ENCODE data around the gene SPATA13. TPM values are rescaled to one million over a fixed set of nuclear protein-coding genes. Genes with fewer than 3 reads are reported as not detected.
"Not testable (repeated sequence)": the region's sequence is repeated elsewhere in the genome, so short reads cannot be mapped to it uniquely, and the experiment has no call there.

SPATA13 gene
- total and polyA plus RNA-seq, 4 donors, result 10.5 to 36.7 (median 20.1) TPM

- H3K9me3 ChIP-seq (ENCODE audit: control insufficient read depth in 4 of 4, insufficient read depth in 3 of 4, low read length in 3 of 4), result peaks cover 0 to 2% (median 0%) of the 10 kb centered on the region in 4 donors
- ATAC-seq (ENCODE audit: insufficient read depth, low FRiP score), result no peak
- no peaks in the 10 kb centered on the region for H3K4me1 ChIP-seq (ENCODE audit: control insufficient read depth in 5 of 5, insufficient read depth in 5 of 5, low read length in 5 of 5)
- peaks cover 0 to 5% (median under 1%) of the 10 kb centered on the region in 3 donors for H3K27me3 ChIP-seq (ENCODE audit: control insufficient read depth in 3 of 3, insufficient read depth in 3 of 3, low read length in 2 of 3)
- WGBS, 2 donors, result 86 to 89% methylated on average over 28 of the region's 28 CpGs
- no peak for DNase-seq
- H3K36me3 ChIP-seq (ENCODE audit: control insufficient read depth in 4 of 4, insufficient read depth in 4 of 4, low read length in 4 of 4), result no peaks in the 10 kb centered on the region
- no peak overlapping the region for H3K27ac ChIP-seq (ENCODE audit: low read depth in 1 of 2, low read length in 1 of 2)
- TF ChIP-seq CTCF (IDR thresholded peaks at IDR 0.05; ENCODE audit: control extremely low read depth, extremely low read depth), result no peak
- H3K9ac ChIP-seq (ENCODE audit: insufficient read depth in 1 of 2, low read length in 2 of 2), result no peak overlapping the region
- H3K4me3 ChIP-seq, result no peak overlapping the region
These were observed 162.7 kb downstream of the SPATA13 start for GRCh38 chr13:24323036-24323738.

GRCh38 chr13:24323739-24324075, 163.2 kb downstream of the SPATA13 start:
- Histone ChIP-seq H3K36me3 (ENCODE audit: control insufficient read depth in 4 of 4, insufficient read depth in 4 of 4, low read length in 4 of 4) (no peaks in the 10 kb centered on the region), H3K4me3 (no peak overlapping the region), H3K27me3 (ENCODE audit: control insufficient read depth in 3 of 3, insufficient read depth in 3 of 3, low read length in 2 of 3) (peaks cover 0 to 9% (median 2%) of the 10 kb centered on the region in 3 donors), H3K9ac (ENCODE audit: insufficient read depth in 1 of 2, low read length in 2 of 2) (no peak overlapping the region), H3K4me1 (ENCODE audit: control insufficient read depth in 5 of 5, insufficient read depth in 5 of 5, low read length in 5 of 5) (no peaks in the 10 kb centered on the region), H3K9me3 (ENCODE audit: control insufficient read depth in 4 of 4, insufficient read depth in 3 of 4, low read length in 3 of 4) (peaks cover 0 to 2% (median 0%) of the 10 kb centered on the region in 4 donors), H3K27ac (ENCODE audit: low read depth in 1 of 2, low read length in 1 of 2) (no peak overlapping the region)
- 85 to 95% methylated on average over 5 of the region's 5 CpGs for WGBS, 2 donors
- ATAC-seq (ENCODE audit: insufficient read depth, low FRiP score), result no peak
- no peak for TF ChIP-seq CTCF (IDR thresholded peaks at IDR 0.05; ENCODE audit: control extremely low read depth, extremely low read depth)
- no peak for DNase-seq

- peaks cover 0 to 13% (median 2%) of the 10 kb centered on the region in 3 donors for H3K27me3 ChIP-seq (ENCODE audit: control insufficient read depth in 3 of 3, insufficient read depth in 3 of 3, low read length in 2 of 3)
- ATAC-seq (ENCODE audit: insufficient read depth, low FRiP score); H3K4me1 ChIP-seq (ENCODE audit: control insufficient read depth in 5 of 5, insufficient read depth in 5 of 5, low read length in 5 of 5); H3K36me3 ChIP-seq (ENCODE audit: control insufficient read depth in 4 of 4, insufficient read depth in 4 of 4, low read length in 4 of 4); H3K9me3 ChIP-seq (ENCODE audit: control insufficient read depth in 4 of 4, insufficient read depth in 3 of 4, low read length in 3 of 4); H3K4me3 ChIP-seq; H3K9ac ChIP-seq (ENCODE audit: insufficient read depth in 1 of 2, low read length in 2 of 2); H3K27ac ChIP-seq (ENCODE audit: low read depth in 1 of 2, low read length in 1 of 2); DNase-seq: not testable (repeated sequence)
- 86 to 92% methylated on average over 20 to 23 of the region's 23 CpGs for WGBS, 2 donors
These were observed 167.1 kb downstream of the SPATA13 start for GRCh38 chr13:24327598-24327997.

- WGBS, 2 donors, result 13 to 18% methylated on average over 35 to 38 of the region's 38 CpGs
- ATAC-seq (ENCODE audit: insufficient read depth, low FRiP score) (no peak), DNase-seq (peak in 1 of 3 donors; percentile 9)
- Histone ChIP-seq H3K27me3 (ENCODE audit: control insufficient read depth in 3 of 3, insufficient read depth in 3 of 3, low read length in 2 of 3) (peaks cover 0 to 13% (median 2%) of the 10 kb centered on the region in 3 donors), H3K4me1 (ENCODE audit: control insufficient read depth in 5 of 5, insufficient read depth in 5 of 5, low read length in 5 of 5) (no peaks in the 10 kb centered on the region), H3K36me3 (ENCODE audit: control insufficient read depth in 4 of 4, insufficient read depth in 4 of 4, low read length in 4 of 4) (no peaks in the 10 kb centered on the region), H3K4me3 (no peak overlapping the region), H3K9me3 (ENCODE audit: control insufficient read depth in 4 of 4, insufficient read depth in 3 of 4, low read length in 3 of 4) (peaks cover 0 to 2% (median 0%) of the 10 kb centered on the region in 4 donors), H3K9ac (ENCODE audit: insufficient read depth in 1 of 2, low read length in 2 of 2) (no peak overlapping the region), H3K27ac (ENCODE audit: low read depth in 1 of 2, low read length in 1 of 2) (no peak overlapping the region)
- no peak for TF ChIP-seq CTCF (IDR thresholded peaks at IDR 0.05; ENCODE audit: control extremely low read depth, extremely low read depth)
These were observed 167.6 kb downstream of the SPATA13 start for GRCh38 chr13:24328145-24328544.
